Subcutaneous adipose tissue (tissue), 4 donors: ENCODE measurements around the gene KIAA2012. TPM values are rescaled to one million over a fixed set of nuclear protein-coding genes. Genes with fewer than 3 reads are reported as not detected.

Experiments used
- CTCF ChIP-seq: fragments of 450-650 bp; IDR thresholded peaks from one replicate; pipeline ENCODE4 v1.5.1; 2016; ENCODE audit warnings: low read depth, mild to moderate bottlenecking, control low read depth, antibody characterized with exemption, moderate library complexity
- total RNA-seq, 4 donors: library from RNA; depleted of rRNA; stranded (reverse); fragments of >200 nt; gene quantifications; one replicate each; pipeline ENCODE4 v1.1.0, GENCODE V29; 2016

Gene KIAA2012
- total RNA-seq, 4 donors from 2014 or later, result not detected

- no peak for TF ChIP-seq CTCF
Observed at GRCh38 chr2:202044777-202045176, 28.3 kb upstream of the KIAA2012 start.

- TF ChIP-seq CTCF, result no peak
Observed at GRCh38 chr2:202046572-202046971, 26.5 kb upstream of the KIAA2012 start.

GRCh38 chr2:202049092-202049728, 23.8 kb upstream of the KIAA2012 start:
- TF ChIP-seq CTCF, result no peak

- no peak for TF ChIP-seq CTCF
Observed at GRCh38 chr2:202049840-202050239, 23.2 kb upstream of the KIAA2012 start.

- TF ChIP-seq CTCF, result no peak
Observed at GRCh38 chr2:202050652-202051051, 22.4 kb upstream of the KIAA2012 start.

GRCh38 chr2:202051499-202052161, 21.4 kb upstream of the KIAA2012 start:
- TF ChIP-seq CTCF, result no peak

GRCh38 chr2:202052235-202052634, 20.8 kb upstream of the KIAA2012 start:
- TF ChIP-seq CTCF, result no peak
